Measurements from ENCODE around the gene VAPB. TPM values are rescaled to one million over a fixed set of nuclear protein-coding genes. Genes with fewer than 3 reads are reported as not detected.

Gene VAPB
- total and polyA plus RNA-seq, 2 experiments from 2014 or later, result 8.8 to 37.0 TPM

GRCh38 chr20:58374027-58374850 is 14.8 kb upstream of the VAPB start:
- H3K27me3 ChIP-seq (replicated peaks; ENCODE audit: insufficient read depth), result no peaks in the 10 kb centered on the region
- no peaks in the 10 kb centered on the region for H3K36me3 ChIP-seq (ENCODE audit: low read depth)
- H3K4me3 ChIP-seq, result no peak overlapping the region
- H4K20me1 ChIP-seq (ENCODE audit: insufficient read depth), result no peaks in the 10 kb centered on the region
- no peak overlapping the region for H3K4me2 ChIP-seq (ENCODE audit: unreplicated experiment)
- DNase-seq, result no peak
- no peak for TF ChIP-seq EZH2phosphoT487 (IDR thresholded peaks at IDR 0.05; ENCODE audit: insufficient read depth, low read depth)
- no peak for TF ChIP-seq EZH2 (IDR thresholded peaks at IDR 0.05; ENCODE audit: insufficient read depth, poor library complexity, severe bottlenecking)
- no peaks in the 10 kb centered on the region for H3K79me2 ChIP-seq (ENCODE audit: insufficient read depth)
- H3K9me2 ChIP-seq (ENCODE audit: insufficient read depth), result no peaks in the 10 kb centered on the region
- H2AFZ ChIP-seq, result no peak overlapping the region
- H3K9ac ChIP-seq, result no peak overlapping the region
- no peaks in the 10 kb centered on the region for H3K4me1 ChIP-seq (ENCODE audit: insufficient read depth)
- WGBS, 2 experiments (ENCODE audit: low coverage in 1 of 2, low lambda C conversion rate in 2 of 2, missing lambda C conversion rate in 2 of 2), result 77 to 85% methylated on average over 19 of the region's 19 CpGs
- no peaks in the 10 kb centered on the region for H3K9me3 ChIP-seq (ENCODE audit: low read depth)
- no peak overlapping the region for H3K27ac ChIP-seq
- in situ Hi-C loops (cut with MboI), result no loop called here
- H3F3A ChIP-seq (ENCODE audit: insufficient read depth), result no peaks in the 10 kb centered on the region

GRCh38 chr20:58374906-58375758 is 13.9 kb upstream of the VAPB start:
- no peaks in the 10 kb centered on the region for H3K27me3 ChIP-seq (replicated peaks; ENCODE audit: insufficient read depth)
- no peak overlapping the region for H2AFZ ChIP-seq
- no peaks in the 10 kb centered on the region for H3F3A ChIP-seq (ENCODE audit: insufficient read depth)
- H3K9me3 ChIP-seq (ENCODE audit: low read depth), result no peaks in the 10 kb centered on the region
- no peaks in the 10 kb centered on the region for H3K36me3 ChIP-seq (ENCODE audit: low read depth)
- H3K79me2 ChIP-seq (ENCODE audit: insufficient read depth), result no peaks in the 10 kb centered on the region
- H3K4me3 ChIP-seq, result no peak overlapping the region
- H3K9ac ChIP-seq, result no peak overlapping the region
- no peaks in the 10 kb centered on the region for H4K20me1 ChIP-seq (ENCODE audit: insufficient read depth)
- H3K9me2 ChIP-seq (ENCODE audit: insufficient read depth), result no peaks in the 10 kb centered on the region
- H3K4me2 ChIP-seq (ENCODE audit: unreplicated experiment), result peak overlapping the region; percentile 18
- H3K4me1 ChIP-seq (ENCODE audit: insufficient read depth), result no peaks in the 10 kb centered on the region
- no peak overlapping the region for H3K27ac ChIP-seq
- WGBS, 2 experiments (ENCODE audit: low coverage in 1 of 2, low lambda C conversion rate in 2 of 2, missing lambda C conversion rate in 2 of 2), result 20 to 49% methylated on average over 7 to 8 of the region's 8 CpGs
- in situ Hi-C loops (cut with MboI), result no loop called here
- no peak for TF ChIP-seq EZH2 (IDR thresholded peaks at IDR 0.05; ENCODE audit: insufficient read depth, poor library complexity, severe bottlenecking)
- TF ChIP-seq EZH2phosphoT487 (IDR thresholded peaks at IDR 0.05; ENCODE audit: insufficient read depth, low read depth), result no peak
- DNase-seq, result peak; percentile 50

- in situ Hi-C loops (cut with MboI), result no loop called here
- no peak overlapping the region for H3K4me2 ChIP-seq (ENCODE audit: unreplicated experiment)
Observed at GRCh38 chr20:58375759-58376352, 13.2 kb upstream of the VAPB start.

GRCh38 chr20:58377017-58377416 is 12.0 kb upstream of the VAPB start:
- Histone ChIP-seq H3K4me2 (ENCODE audit: unreplicated experiment) (no peak overlapping the region), H3K4me1 (ENCODE audit: insufficient read depth) (no peaks in the 10 kb centered on the region), H3K27ac (no peak overlapping the region), H3K27me3 (replicated peaks; ENCODE audit: insufficient read depth) (no peaks in the 10 kb centered on the region), H3K79me2 (ENCODE audit: insufficient read depth) (no peaks in the 10 kb centered on the region), H3K9me3 (ENCODE audit: low read depth) (no peaks in the 10 kb centered on the region), H3K9me2 (ENCODE audit: insufficient read depth) (no peaks in the 10 kb centered on the region), H3F3A (ENCODE audit: insufficient read depth) (no peaks in the 10 kb centered on the region), H2AFZ (no peak overlapping the region), H3K36me3 (ENCODE audit: low read depth) (no peaks in the 10 kb centered on the region), H3K9ac (no peak overlapping the region), H3K4me3 (no peak overlapping the region), H4K20me1 (ENCODE audit: insufficient read depth) (no peaks in the 10 kb centered on the region)
- in situ Hi-C loops (cut with MboI), result no loop called here
- TF ChIP-seq EZH2 (IDR thresholded peaks at IDR 0.05; ENCODE audit: insufficient read depth, poor library complexity, severe bottlenecking) (no peak), EZH2phosphoT487 (IDR thresholded peaks at IDR 0.05; ENCODE audit: insufficient read depth, low read depth) (no peak)
- WGBS, 2 experiments (ENCODE audit: low coverage in 1 of 2, low lambda C conversion rate in 2 of 2, missing lambda C conversion rate in 2 of 2), result 80 to 88% methylated on average over 1 of the region's 1 CpG
- no peak for DNase-seq

More at GRCh38 chr20:58375759-58376352, 13.2 kb upstream of the VAPB start:
- H2AFZ ChIP-seq, result no peak overlapping the region
- no peak overlapping the region for H3K9ac ChIP-seq
- TF ChIP-seq EZH2 (IDR thresholded peaks at IDR 0.05; ENCODE audit: insufficient read depth, poor library complexity, severe bottlenecking) (no peak), EZH2phosphoT487 (IDR thresholded peaks at IDR 0.05; ENCODE audit: insufficient read depth, low read depth) (no peak)
- no peaks in the 10 kb centered on the region for H3F3A ChIP-seq (ENCODE audit: insufficient read depth)
- 67 to 68% methylated on average over 10 of the region's 10 CpGs for WGBS, 2 experiments (ENCODE audit: low coverage in 1 of 2, low lambda C conversion rate in 2 of 2, missing lambda C conversion rate in 2 of 2)
- H3K27ac ChIP-seq, result no peak overlapping the region
- H3K79me2 ChIP-seq (ENCODE audit: insufficient read depth), result no peaks in the 10 kb centered on the region
- H3K4me1 ChIP-seq (ENCODE audit: insufficient read depth), result no peaks in the 10 kb centered on the region
- DNase-seq, result no peak
- H3K27me3 ChIP-seq (replicated peaks; ENCODE audit: insufficient read depth), result no peaks in the 10 kb centered on the region
- no peak overlapping the region for H3K4me3 ChIP-seq
- H3K9me2 ChIP-seq (ENCODE audit: insufficient read depth), result no peaks in the 10 kb centered on the region
- H4K20me1 ChIP-seq (ENCODE audit: insufficient read depth), result no peaks in the 10 kb centered on the region
- no peaks in the 10 kb centered on the region for H3K36me3 ChIP-seq (ENCODE audit: low read depth)
- H3K9me3 ChIP-seq (ENCODE audit: low read depth), result no peaks in the 10 kb centered on the region

Measured in GM23248 (cell line).